ENCODE measurements around the gene ENDOU.

ENDOU gene

DNA sequence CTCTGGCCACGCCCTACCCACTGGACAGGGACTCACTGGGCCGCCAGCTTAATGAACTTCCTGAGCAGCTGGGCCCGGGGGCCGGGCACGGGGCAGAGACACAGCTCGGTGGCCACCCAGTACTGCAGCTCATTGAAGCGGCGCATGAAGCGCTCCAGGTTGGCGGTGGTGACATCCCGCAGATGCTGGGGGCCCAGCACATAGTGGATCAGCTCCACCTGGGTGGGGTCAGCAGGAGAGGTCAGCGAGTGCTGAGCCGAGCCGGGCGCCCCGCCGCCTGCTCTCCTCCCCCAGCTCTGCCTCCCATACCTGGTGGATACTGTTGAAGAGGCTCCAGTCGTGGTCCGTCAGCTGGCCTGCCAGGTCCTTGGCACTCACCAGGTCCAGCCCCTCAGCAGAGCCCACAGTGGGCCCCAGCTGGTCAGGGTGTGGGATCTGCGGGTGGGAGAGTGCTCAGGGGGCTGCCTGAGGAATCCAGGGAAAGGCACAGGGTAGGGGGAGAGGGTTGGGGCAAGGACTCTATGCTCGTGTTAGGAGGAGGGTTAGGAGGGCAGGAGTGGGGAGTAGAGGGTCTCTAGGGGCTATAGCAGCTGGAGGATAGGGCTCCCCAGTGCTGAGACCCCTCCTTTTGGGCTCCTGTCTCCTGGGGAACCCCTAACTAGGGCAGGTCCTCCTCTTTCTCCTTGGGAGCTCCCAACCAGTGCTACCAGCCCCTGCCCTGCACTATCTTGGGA is 15.5 kb upstream of the ENDOU start:
- TF ChIP-seq, protein P1, sequence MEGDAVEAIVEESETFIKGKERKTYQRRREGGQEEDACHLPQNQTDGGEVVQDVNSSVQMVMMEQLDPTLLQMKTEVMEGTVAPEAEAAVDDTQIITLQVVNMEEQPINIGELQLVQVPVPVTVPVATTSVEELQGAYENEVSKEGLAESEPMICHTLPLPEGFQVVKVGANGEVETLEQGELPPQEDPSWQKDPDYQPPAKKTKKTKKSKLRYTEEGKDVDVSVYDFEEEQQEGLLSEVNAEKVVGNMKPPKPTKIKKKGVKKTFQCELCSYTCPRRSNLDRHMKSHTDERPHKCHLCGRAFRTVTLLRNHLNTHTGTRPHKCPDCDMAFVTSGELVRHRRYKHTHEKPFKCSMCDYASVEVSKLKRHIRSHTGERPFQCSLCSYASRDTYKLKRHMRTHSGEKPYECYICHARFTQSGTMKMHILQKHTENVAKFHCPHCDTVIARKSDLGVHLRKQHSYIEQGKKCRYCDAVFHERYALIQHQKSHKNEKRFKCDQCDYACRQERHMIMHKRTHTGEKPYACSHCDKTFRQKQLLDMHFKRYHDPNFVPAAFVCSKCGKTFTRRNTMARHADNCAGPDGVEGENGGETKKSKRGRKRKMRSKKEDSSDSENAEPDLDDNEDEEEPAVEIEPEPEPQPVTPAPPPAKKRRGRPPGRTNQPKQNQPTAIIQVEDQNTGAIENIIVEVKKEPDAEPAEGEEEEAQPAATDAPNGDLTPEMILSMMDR (IDR thresholded peaks at IDR 0.05; ENCODE audit: low read depth, low read length, missing control alignments), result no peak
- in situ Hi-C loops (cut with HindIII; ENCODE audit: low sequenced_read_pairs), result no loop called here

DNA sequence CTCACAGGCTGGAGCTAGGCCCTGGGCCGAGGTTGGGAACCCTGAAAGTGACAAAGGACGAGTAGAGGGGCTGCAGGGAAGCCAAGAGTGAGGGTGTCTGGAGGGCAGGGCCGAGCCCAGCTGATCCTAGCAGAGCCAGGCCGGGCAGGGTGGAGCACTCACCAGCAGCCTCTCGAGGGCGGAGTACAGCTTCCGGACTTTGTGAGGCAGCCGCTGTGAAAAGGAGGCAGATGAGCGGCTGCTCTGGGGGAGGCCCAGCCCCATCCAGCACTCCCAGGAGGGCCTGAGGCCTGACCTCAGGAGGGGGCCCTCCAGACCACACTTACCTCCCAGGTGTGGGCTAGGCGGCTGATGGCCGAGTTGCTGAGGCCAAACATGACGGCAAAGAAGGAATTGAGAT is 14.7 kb upstream of the ENDOU start:
- TF ChIP-seq, protein P1 (IDR thresholded peaks at IDR 0.05; ENCODE audit: low read depth, low read length, missing control alignments), result no peak
- no peak overlapping the region for H3K4me3 ChIP-seq (ENCODE audit: low read depth, low read length)
- in situ Hi-C loops (cut with HindIII; ENCODE audit: low sequenced_read_pairs), result no loop called here
- no peak for DNase-seq (ENCODE audit: low read depth)

More for the DNA sequence above, 15.5 kb upstream of the ENDOU start:
- DNase-seq (ENCODE audit: low read depth), result no peak
- H3K4me3 ChIP-seq (ENCODE audit: low read depth, low read length), result no peak overlapping the region

DNA sequence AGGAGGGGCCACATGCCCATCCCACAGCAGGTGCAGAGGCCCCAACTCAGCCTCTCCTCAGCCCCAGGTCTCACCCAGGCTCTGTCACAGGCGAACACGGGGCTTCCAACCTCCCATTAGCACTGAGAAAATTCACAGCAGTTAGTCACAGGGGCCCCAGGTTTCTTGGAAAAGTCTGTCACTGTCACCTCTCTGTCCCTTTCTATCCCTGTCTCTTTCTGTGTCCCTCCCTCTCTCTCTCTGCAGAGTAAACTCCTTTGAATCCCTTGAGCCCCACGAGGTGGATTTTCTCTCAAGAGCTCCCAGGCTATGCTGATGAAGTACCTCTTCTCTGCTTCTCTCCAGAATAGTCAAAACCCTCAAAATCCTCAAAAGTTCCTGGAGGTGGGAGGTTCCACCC is 14.0 kb upstream of the ENDOU start:
- in situ Hi-C loops (cut with HindIII; ENCODE audit: low sequenced_read_pairs), result no loop called here
- TF ChIP-seq, protein P1 (IDR thresholded peaks at IDR 0.05; ENCODE audit: low read depth, low read length, missing control alignments), result no peak
- no peak overlapping the region for H3K4me3 ChIP-seq (ENCODE audit: low read depth, low read length)
- DNase-seq (ENCODE audit: low read depth), result no peak

DNA sequence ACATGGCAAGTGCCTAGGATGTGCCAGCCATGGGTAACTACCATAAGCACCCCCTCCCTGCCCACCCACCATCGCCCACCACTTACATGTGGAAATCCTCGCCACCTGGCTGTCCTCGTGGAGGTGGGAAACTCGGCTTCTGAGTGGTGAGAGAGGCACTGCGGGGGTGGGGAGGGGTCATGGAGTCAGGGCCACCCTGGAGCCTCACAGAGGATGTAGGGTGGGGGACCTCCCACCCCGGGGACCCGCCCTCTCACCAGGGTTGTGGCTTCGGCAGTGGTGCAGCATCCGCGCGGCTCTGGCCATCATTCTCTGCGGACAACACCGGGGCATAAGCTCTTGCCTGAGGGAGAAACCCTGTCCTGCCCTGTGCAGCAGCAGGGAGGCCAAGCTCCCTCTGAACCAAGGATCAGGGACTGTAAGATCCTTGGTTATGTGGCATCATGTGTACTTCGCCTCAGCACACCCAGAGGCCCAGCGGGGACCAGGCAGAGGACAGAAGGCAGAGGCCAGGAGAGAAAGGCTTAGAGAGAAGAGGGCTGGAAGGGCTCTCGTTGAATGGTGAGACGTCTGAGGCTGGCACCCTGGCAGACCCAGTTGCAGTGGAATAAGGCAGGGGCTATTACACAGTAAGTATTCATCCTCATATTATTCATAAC is 12.8 kb upstream of the ENDOU start:
- no peak for DNase-seq (ENCODE audit: low read depth)
- in situ Hi-C loops (cut with HindIII; ENCODE audit: low sequenced_read_pairs), result no loop called here
- TF ChIP-seq, protein P1 (IDR thresholded peaks at IDR 0.05; ENCODE audit: low read depth, low read length, missing control alignments), result no peak
- H3K4me3 ChIP-seq (ENCODE audit: low read depth, low read length), result no peak overlapping the region

DNA sequence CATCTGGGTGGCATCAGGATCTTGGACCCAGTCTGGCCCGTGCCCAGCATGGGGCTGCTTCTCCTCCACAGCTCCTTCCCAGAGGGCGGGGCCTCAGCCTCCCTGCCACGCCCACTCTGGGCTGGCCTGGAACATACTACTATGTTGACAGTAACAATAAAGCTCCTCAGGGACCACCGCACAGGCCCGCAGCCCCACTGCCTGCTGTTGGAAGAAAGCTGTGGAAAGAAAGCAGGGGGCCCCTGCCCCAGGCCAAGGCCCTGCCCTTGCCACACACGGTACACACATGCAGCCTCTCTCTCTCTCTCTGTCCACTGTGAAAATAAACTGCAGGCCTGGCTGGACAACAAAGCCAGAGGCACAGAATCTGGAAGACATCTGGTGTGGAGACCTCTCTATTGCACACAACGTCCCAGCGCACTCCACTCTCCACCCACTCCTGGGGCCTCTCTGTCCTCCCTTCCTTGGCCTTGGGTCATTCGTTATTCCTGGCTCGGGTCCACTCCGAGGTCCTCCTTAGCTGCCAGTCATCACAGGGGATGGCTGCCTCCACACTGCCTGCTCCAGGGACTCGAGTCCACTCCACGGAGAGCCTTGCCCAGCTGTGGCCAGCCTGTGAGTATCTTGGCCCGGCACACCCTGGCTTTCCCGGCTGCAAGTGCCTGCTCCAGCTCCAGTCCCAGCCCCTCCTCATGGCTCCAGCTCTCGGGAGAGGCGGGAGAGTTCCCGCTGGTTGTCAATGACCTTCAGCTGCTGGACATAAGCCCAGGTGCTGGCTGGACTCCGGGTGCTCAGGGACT is 11.8 kb upstream of the ENDOU start:
- TF ChIP-seq, protein P1 (IDR thresholded peaks at IDR 0.05; ENCODE audit: low read depth, low read length, missing control alignments), result no peak
- DNase-seq (ENCODE audit: low read depth), result no peak
- in situ Hi-C loops (cut with HindIII; ENCODE audit: low sequenced_read_pairs), result no loop called here
- H3K4me3 ChIP-seq (ENCODE audit: low read depth, low read length), result no peak overlapping the region

DNA sequence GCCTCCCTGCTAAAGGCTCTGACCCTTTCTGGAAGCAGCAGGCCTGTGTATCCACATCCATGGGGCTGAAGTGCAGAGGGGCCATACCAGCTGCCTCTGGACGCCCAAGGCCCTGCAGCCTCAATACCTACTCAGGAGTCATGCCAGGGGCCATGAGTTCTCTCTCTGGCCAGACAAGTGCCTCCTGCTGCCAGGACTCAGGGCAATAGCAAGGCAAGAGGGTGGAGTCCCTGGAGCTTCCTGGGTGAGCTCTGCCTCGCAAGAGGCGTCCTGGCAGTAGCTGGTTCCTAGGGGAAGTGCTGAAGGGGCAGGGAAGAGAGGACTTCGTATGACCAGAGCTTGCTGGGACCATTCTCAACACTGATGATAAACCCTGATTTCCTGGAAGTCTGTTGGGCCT is 10.9 kb upstream of the ENDOU start:
- no peak for DNase-seq (ENCODE audit: low read depth)
- TF ChIP-seq, protein P1 (IDR thresholded peaks at IDR 0.05; ENCODE audit: low read depth, low read length, missing control alignments), result no peak
- no peak overlapping the region for H3K4me3 ChIP-seq (ENCODE audit: low read depth, low read length)
- in situ Hi-C loops (cut with HindIII; ENCODE audit: low sequenced_read_pairs), result no loop called here

Measured in astrocyte of the cerebellum (primary cell).